Measurements from ENCODE around the gene AKAP13.

Gene AKAP13

GRCh38 chr15:85503151-85503799, 122.9 kb downstream of the AKAP13 start:
- DNase-seq: no peak

- DNase-seq: no peak
Measured at GRCh38 chr15:85504749-85505676, 124.6 kb downstream of the AKAP13 start.

- DNase-seq: no peak
Measured at GRCh38 chr15:85507114-85507513, 126.7 kb downstream of the AKAP13 start.

GRCh38 chr15:85509973-85510372, 129.6 kb downstream of the AKAP13 start:
- DNase-seq: no peak

GRCh38 chr15:85514413-85514812, 134.0 kb downstream of the AKAP13 start:
- no peak for DNase-seq

- no peak for DNase-seq
Measured at GRCh38 chr15:85515212-85515611, 134.8 kb downstream of the AKAP13 start.

- no peak for DNase-seq
Measured at GRCh38 chr15:85517086-85517485, 136.7 kb downstream of the AKAP13 start.

GRCh38 chr15:85518979-85519761, 138.8 kb downstream of the AKAP13 start:
- DNase-seq: no peak

- DNase-seq: no peak
Measured at GRCh38 chr15:85520650-85521049, 140.2 kb downstream of the AKAP13 start.

- no peak for DNase-seq
Measured at GRCh38 chr15:85523530-85523929, 143.1 kb downstream of the AKAP13 start.

GRCh38 chr15:85525755-85526154, 145.4 kb downstream of the AKAP13 start:
- no peak for DNase-seq

- DNase-seq: peak; percentile 17
Measured at GRCh38 chr15:85527895-85528294, 147.5 kb downstream of the AKAP13 start.

- no peak for DNase-seq
Measured at GRCh38 chr15:85530079-85530478, 149.7 kb downstream of the AKAP13 start.

GRCh38 chr15:85531083-85531482, 150.7 kb downstream of the AKAP13 start:
- DNase-seq: no peak

GRCh38 chr15:85532689-85533088, 152.3 kb downstream of the AKAP13 start:
- no peak for DNase-seq

GRCh38 chr15:85534031-85534430, 153.6 kb downstream of the AKAP13 start:
- peak; percentile 28 for DNase-seq

- peak; percentile 90 for DNase-seq
Measured at GRCh38 chr15:85535533-85536330, 155.3 kb downstream of the AKAP13 start.

GRCh38 chr15:85536341-85536740, 155.9 kb downstream of the AKAP13 start:
- DNase-seq: no peak

- no peak for DNase-seq
Measured at GRCh38 chr15:85539491-85539890, 159.1 kb downstream of the AKAP13 start.

- DNase-seq: no peak
Measured at GRCh38 chr15:85540085-85540797, 159.8 kb downstream of the AKAP13 start.

- no peak for DNase-seq
Measured at GRCh38 chr15:85541744-85542143, 161.3 kb downstream of the AKAP13 start.

GRCh38 chr15:85542488-85542887, 162.1 kb downstream of the AKAP13 start:
- DNase-seq: no peak

All from GF-D8 (cell line).